Aorta (tissue), 5 donors: ENCODE data around the gene MTX1. TPM values are rescaled to one million over a fixed set of nuclear protein-coding genes. Genes with fewer than 3 reads are reported as not detected.
"Not testable (repeated sequence)": the region's sequence is repeated elsewhere in the genome, so short reads cannot be mapped to it uniquely, and the experiment has no call there.

Experiments
- ATAC-seq: fragments of 200-7000 bp; cut with Tn5 transposase; one replicate; pipeline ENCODE4 v1.9.1; 2022; ENCODE audit warnings: moderate library complexity; ENCODE audit not compliant: low FRiP score
- DNase-seq, 2 donors: peaks; one replicate each; pipeline ENCODE4 v3.0.0-alpha.2; 2020
- H3K27ac ChIP-seq, 2 donors: one replicate each; pipeline ENCODE4 v1.5.1; 2013; ENCODE audit warnings: low read length in 2 of 2, mild to moderate bottlenecking in 2 of 2, moderate library complexity in 2 of 2, control low read depth in 1 of 2, inconsistent platforms in 1 of 2, low read depth in 1 of 2
- H3K27me3 ChIP-seq, 2 donors: one replicate each; pipeline ENCODE4 v1.6.1; 2013; ENCODE audit warnings: control low read depth in 1 of 2, low read length in 1 of 2, mild to moderate bottlenecking in 1 of 2, moderate library complexity in 1 of 2; ENCODE audit not compliant: insufficient read depth in 2 of 2, control insufficient read depth in 1 of 2
- H3K36me3 ChIP-seq, 2 donors: one replicate each; pipeline ENCODE4 v1.6.1; 2013; ENCODE audit warnings: control low read depth in 1 of 2, low read length in 1 of 2, mild to moderate bottlenecking in 1 of 2; ENCODE audit not compliant: insufficient read depth in 2 of 2, control insufficient read depth in 1 of 2
- H3K4me1 ChIP-seq, 2 donors: one replicate each; pipeline ENCODE4 v1.6.1; 2013; ENCODE audit warnings: low read length in 2 of 2, control low read depth in 1 of 2, mild to moderate bottlenecking in 1 of 2, moderate library complexity in 1 of 2; ENCODE audit not compliant: insufficient read depth in 2 of 2, control insufficient read depth in 1 of 2
- H3K4me3 ChIP-seq, 2 donors: one replicate each; pipeline ENCODE4 v1.5.1; 2013; ENCODE audit warnings: low read length in 2 of 2, control low read depth in 1 of 2, mild to moderate bottlenecking in 1 of 2
- H3K9me3 ChIP-seq: one replicate; pipeline ENCODE4 v1.6.1; 2013; ENCODE audit warnings: mild to moderate bottlenecking, low read length; ENCODE audit not compliant: control insufficient read depth
- WGBS, 2 donors: extraction: QIAGEN DNeasy Blood & Tissue Kit; methylation state at CpG; one replicate each; pipeline ENCODE4 v1.1.7; 2013; 5-methylcytosine and 5-hydroxymethylcytosine counted together
- intact Hi-C, 2 donors: fragments of 100-400 bp; cut with DNase I; formaldehyde crosslinking; loops; one replicate each; pipeline versions ENCODE4 v1.14.2 to v1.15.0; 2022
- polyA plus RNA-seq, 2 donors: library from polyadenylated mRNA; stranded (reverse); fragments of 200-250 nt; gene quantifications; one replicate each; pipeline ENCODE4 v1.2.3, GENCODE V29; 2013
- total RNA-seq, 2 donors: library from RNA; stranded (reverse); fragmentation: NEBNext Ultra II Directional; extraction: Animal tissue kit (Norgen Biotek cat#: 25700); gene quantifications; one replicate each; pipeline ENCODE4 v1.2.1, GENCODE V29; 2021
- donor health status: healthy with polysubstance abuse.
- donor health status: Bipolar disorder and iron deficiency.
- donor health status: DM: no; HTN: no; CAD: no.
- donor health status: DM: no; HTN: no; CAD: no.
- donor health status: DM: yes; HTN: yes; CAD: no.

The MTX1 gene
- total and polyA plus RNA-seq, 4 donors: 20.3 to 52.9 (median 23.8) TPM

GRCh38 chr1:155220211-155220965 lies 11.9 kb downstream of the MTX1 start:
- H3K27me3 ChIP-seq, DNase-seq, H3K4me3 ChIP-seq, H3K9me3 ChIP-seq, ATAC-seq, H3K4me1 ChIP-seq, H3K27ac ChIP-seq, H3K36me3 ChIP-seq, intact Hi-C loops: not testable (repeated sequence)
- WGBS, 2 donors: 93 to 94% methylated on average over 10 of the region's 10 CpGs

GRCh38 chr1:155223047-155223446 lies 14.6 kb downstream of the MTX1 start:
- Histone ChIP-seq H3K4me1 (peaks cover 5 to 8% of the 10 kb centered on the region in 2 donors), H3K27me3 (no peaks in the 10 kb centered on the region), H3K4me3 (no peak overlapping the region), H3K36me3 (no peaks in the 10 kb centered on the region), H3K27ac (no peak overlapping the region), H3K9me3 (no peaks in the 10 kb centered on the region)
- WGBS, 2 donors: 86 to 88% methylated on average over 7 of the region's 7 CpGs
- ATAC-seq: no peak
- intact Hi-C loops: no loop called here
- no peak for DNase-seq

DNA sequence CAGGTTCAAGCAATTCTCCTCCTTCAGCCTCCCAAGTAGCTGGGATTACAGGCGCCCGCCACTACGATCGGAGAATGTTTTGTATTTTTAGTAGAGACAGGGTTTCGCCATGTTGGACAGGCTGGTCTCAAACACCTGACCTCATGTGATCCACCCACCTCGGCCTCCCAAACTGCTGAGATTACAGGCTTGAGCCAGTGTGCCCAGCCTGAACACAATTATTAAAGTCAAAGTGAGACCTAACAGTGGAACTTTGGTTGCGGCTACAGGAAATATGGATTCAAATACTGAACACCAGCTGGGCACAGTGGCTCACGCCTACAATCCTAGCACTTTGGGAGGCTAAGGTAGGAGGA lies 16.9 kb downstream of the MTX1 start:
- not testable (repeated sequence) for H3K4me1 ChIP-seq, H3K4me3 ChIP-seq, H3K36me3 ChIP-seq, H3K27me3 ChIP-seq, DNase-seq, ATAC-seq, H3K9me3 ChIP-seq
- 96 to 97% methylated on average over 8 of the region's 8 CpGs for WGBS, 2 donors
- intact Hi-C loops: loop anchor here in 1 of 2 donors (5.0 kb wide), 2 partner anchors 33 to 48 kb away; no protein-coding TSS in a partner anchor
- peak overlapping the region in 1 of 2 donors; percentile 58 for H3K27ac ChIP-seq

GRCh38 chr1:155226188-155226909 lies 17.9 kb downstream of the MTX1 start:
- H3K27ac ChIP-seq: peak overlapping the region in 1 of 2 donors; percentile 83
- H3K4me1 ChIP-seq: peaks cover 5 to 8% of the 10 kb centered on the region in 2 donors
- H3K4me3 ChIP-seq: peak overlapping the region; percentile 37 to 57
- peak; percentile 86 to 93 for DNase-seq
- H3K36me3 ChIP-seq: no peaks in the 10 kb centered on the region
- WGBS, 2 donors: 1 to 2% methylated on average over 7 of the region's 7 CpGs
- ATAC-seq: peak; percentile 84
- no peaks in the 10 kb centered on the region for H3K27me3 ChIP-seq
- H3K9me3 ChIP-seq: no peaks in the 10 kb centered on the region
- intact Hi-C loops: loop anchor here in 1 of 2 donors (5.0 kb wide), 2 partner anchors 34 to 49 kb away; no protein-coding TSS in a partner anchor

GRCh38 chr1:155226910-155227260 lies 18.4 kb downstream of the MTX1 start:
- peak; percentile 74 to 84 for DNase-seq
- intact Hi-C loops: loop anchor here in 1 of 2 donors (1.0 to 5.0 kb wide), 3 partner anchors 19 to 50 kb away; partner anchors contain the start of gene MTX1
- no peaks in the 10 kb centered on the region for H3K27me3 ChIP-seq
- H3K36me3 ChIP-seq: no peaks in the 10 kb centered on the region
- ATAC-seq: peak; percentile 62
- H3K9me3 ChIP-seq: no peaks in the 10 kb centered on the region
- H3K4me1 ChIP-seq: peaks cover 5 to 8% of the 10 kb centered on the region in 2 donors
- H3K27ac ChIP-seq: peak overlapping the region in 1 of 2 donors; percentile 83
- 0% methylated on average over 19 of the region's 19 CpGs for WGBS, 2 donors
- H3K4me3 ChIP-seq: peak overlapping the region; percentile 37 to 57

- H3K36me3 ChIP-seq: no peaks in the 10 kb centered on the region
- no peaks in the 10 kb centered on the region for H3K9me3 ChIP-seq
- no peaks in the 10 kb centered on the region for H3K27me3 ChIP-seq
- intact Hi-C loops: loop anchor here in 1 of 2 donors (1.0 to 5.0 kb wide), 3 partner anchors 19 to 50 kb away; partner anchors contain the start of gene MTX1
- ATAC-seq (peak; percentile 98), DNase-seq (peak; percentile 99)
- peak overlapping the region in 1 of 2 donors; percentile 83 for H3K27ac ChIP-seq
- peaks cover 5 to 8% of the 10 kb centered on the region in 2 donors for H3K4me1 ChIP-seq
- peak overlapping the region; percentile 37 to 57 for H3K4me3 ChIP-seq
- WGBS, 2 donors: 1% methylated on average over 42 of the region's 42 CpGs
Measured at GRCh38 chr1:155227261-155228095, 19.0 kb downstream of the MTX1 start.

DNA sequence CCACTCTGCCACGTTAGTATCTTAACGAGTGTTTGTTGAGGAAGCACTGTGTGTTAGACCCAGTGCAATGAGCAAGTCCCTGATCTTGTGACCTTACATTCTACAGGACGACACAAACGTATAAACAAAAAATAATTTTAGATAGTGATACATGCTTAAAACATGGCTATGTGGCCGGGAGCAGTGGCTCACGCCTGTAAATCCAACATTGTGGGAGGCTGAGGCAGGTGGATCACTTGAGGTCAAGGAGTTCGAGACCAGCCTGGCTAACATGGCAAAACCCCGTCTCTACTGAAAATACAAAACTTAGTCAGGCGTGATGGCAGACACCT lies 19.6 kb downstream of the MTX1 start:
- Histone ChIP-seq H3K27ac (peak overlapping the region in 1 of 2 donors; percentile 83), H3K4me3 (no peak overlapping the region), H3K27me3 (no peaks in the 10 kb centered on the region), H3K9me3 (no peaks in the 10 kb centered on the region), H3K36me3 (no peaks in the 10 kb centered on the region), H3K4me1 (peaks cover 5 to 8% of the 10 kb centered on the region in 2 donors)
- ATAC-seq (no peak), DNase-seq (no peak)
- 46 to 47% methylated on average over 9 of the region's 9 CpGs for WGBS, 2 donors
- intact Hi-C loops: loop anchor here in 1 of 2 donors (5.0 kb wide), 2 partner anchors 36 to 51 kb away; no protein-coding TSS in a partner anchor

DNA sequence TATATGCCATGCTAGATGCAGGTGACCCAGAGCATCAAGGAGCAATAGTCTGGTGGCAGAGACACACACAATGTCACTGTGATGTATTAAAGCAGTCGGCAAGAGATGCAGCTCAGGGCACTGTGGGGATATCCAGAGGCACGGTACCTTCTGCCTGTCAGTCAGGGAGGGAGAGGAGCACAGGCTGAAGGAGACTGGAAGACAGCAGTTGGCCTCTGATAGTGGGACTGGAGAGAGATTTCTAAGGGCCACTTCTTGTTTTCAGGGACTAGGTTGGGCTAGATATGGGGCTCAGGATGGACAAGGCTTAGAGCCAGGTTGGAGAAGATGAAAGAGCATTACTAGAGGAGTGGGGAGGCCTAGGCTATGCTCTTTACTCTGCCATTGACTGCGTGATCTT lies 22.8 kb downstream of the MTX1 start:
- intact Hi-C loops, H3K4me3 ChIP-seq, H3K36me3 ChIP-seq, DNase-seq, H3K9me3 ChIP-seq, H3K4me1 ChIP-seq, H3K27me3 ChIP-seq, ATAC-seq: not testable (repeated sequence)
- WGBS, 2 donors: 93 to 94% methylated on average over 3 of the region's 3 CpGs
- peak overlapping the region; percentile 29 to 75 for H3K27ac ChIP-seq
